HCT116 (cell line): ENCODE data around the gene HCFC2. TPM values are rescaled to one million over a fixed set of nuclear protein-coding genes. Genes with fewer than 3 reads are reported as not detected.
A peak's percentile ranks its signal among the peaks of the same experiment; 100 is the strongest.

Experiments
- ATAC-seq: fragments of 200-7000 bp; cut with Tn5 transposase; 2 replicates; pipeline ENCODE4 v1.9.1; 2020; ENCODE audit warnings: mild to moderate bottlenecking, moderate library complexity
- BruUV-seq: library from RNA; stranded (reverse); fragments of 400-500 nt; replicated peaks from 2 replicates; lab custom pipeline; 2021; lab: Mats Ljungman, UMichigan
- CTCF ChIA-PET: fragments of 300-600 bp; sonication (Branson Sonifier 250); formaldehyde crosslinking; loops from one replicate; lab custom pipeline; 2021; ENCODE audit warnings: antibody characterized with exemption; lab: Charles Lee
- POLR2A ChIA-PET: fragments of 300-600, 350-600 bp; sonication (Branson Sonifier 250); formaldehyde crosslinking; loops from one replicate; lab custom pipeline; 2021; ENCODE audit warnings: antibody characterized with exemption; lab: Charles Lee
- RAD21 ChIA-PET, 2 experiments: fragments of 300-600 bp; sonication (Branson Sonifier 250); formaldehyde crosslinking; loops; one replicate each; lab custom pipeline; 2023; ENCODE audit warnings: low total read pairs in 2 of 2; ENCODE audit not compliant: uncharacterized antibody in 2 of 2, unreplicated experiment in 2 of 2, low non-redundant PET in 1 of 2; lab: Charles Lee
- DNase-seq: peaks from one replicate; pipeline ENCODE4 v3.0.0-alpha.2; 2010; ENCODE audit warnings: low read depth, low spot score
- H2AFZ ChIP-seq: fragments of 200-600 bp; shearing (Covaris generic), sonication (generic); 2 replicates; pipeline ENCODE4 v1.6.1; 2017; ENCODE audit warnings: low read depth, mixed run types, mixed read lengths, antibody characterized with exemption, low read length; ENCODE audit not compliant: poor library complexity, severe bottlenecking
- H3K27ac ChIP-seq: 2 replicates; pipeline ENCODE4 v1.5.1; 2012; ENCODE audit warnings: low read depth, low read length
- H3K27me3 ChIP-seq: fragments of 200-600 bp; sonication (generic); 2 replicates; pipeline ENCODE4 v1.6.1; 2016; ENCODE audit warnings: mixed run types, low read length, mixed read lengths; ENCODE audit not compliant: insufficient read depth
- H3K36me3 ChIP-seq, 2 experiments: fragments of 200-500 bp in 1 of 2; fragments of 200-600 bp in 1 of 2; sonication (Bioruptor generic) in 1 of 2; sonication (generic) in 1 of 2; 2 replicates each; pipeline versions ENCODE4 v1.5.1 to v1.6.1; 2014 to 2016; ENCODE audit warnings: low read length in 2 of 2, inconsistent platforms in 1 of 2, mixed read lengths in 1 of 2, mixed run types in 1 of 2; ENCODE audit not compliant: insufficient read depth in 2 of 2, control insufficient read depth in 1 of 2
- H3K4me1 ChIP-seq, 2 experiments: fragments of 200-600 bp in 1 of 2; sonication (generic) in 1 of 2; 2 replicates each; pipeline versions ENCODE4 v1.5.1 to v1.6.1; 2012 to 2017; ENCODE audit warnings: low read length in 2 of 2, inconsistent platforms in 1 of 2, mild to moderate bottlenecking in 1 of 2, mixed read lengths in 1 of 2, mixed run types in 1 of 2, moderate library complexity in 1 of 2; ENCODE audit not compliant: insufficient read depth in 2 of 2, control insufficient read depth in 1 of 2
- H3K4me2 ChIP-seq: fragments of 200-600 bp; sonication (generic); 2 replicates; pipeline ENCODE4 v1.6.1; 2017; ENCODE audit warnings: mixed run types, low read length, mixed read lengths
- H3K4me3 ChIP-seq, 2 experiments: fragments of 200-600 bp in 1 of 2; sonication (generic) in 1 of 2; replicated peaks in 1 of 2; 2 replicates each; pipeline ENCODE4 v1.5.1; 2011 to 2016; ENCODE audit warnings: low read length in 2 of 2, control low read depth in 1 of 2, low read depth in 1 of 2, mild to moderate bottlenecking in 1 of 2, mixed read lengths in 1 of 2, mixed run types in 1 of 2
- H3K79me2 ChIP-seq: fragments of 200-600 bp; sonication (generic); 2 replicates; pipeline ENCODE4 v1.6.1; 2017; ENCODE audit warnings: mild to moderate bottlenecking, mixed run types, low read length, moderate library complexity, mixed read lengths; ENCODE audit not compliant: insufficient read depth
- H3K9ac ChIP-seq: fragments of 200-600 bp; sonication (generic); 2 replicates; pipeline ENCODE4 v1.6.1; 2016; ENCODE audit warnings: low read length, mixed read lengths
- H3K9me2 ChIP-seq: fragments of 200-600 bp; sonication (generic), shearing (Covaris generic); 2 replicates; pipeline ENCODE4 v1.6.1; 2017; ENCODE audit warnings: mixed run types, mild to moderate bottlenecking, moderate library complexity; ENCODE audit not compliant: insufficient read depth
- H3K9me3 ChIP-seq, 2 experiments: fragments of 200-500 bp in 1 of 2; fragments of 200-600 bp in 1 of 2; sonication (Bioruptor generic) in 1 of 2; sonication (generic) in 1 of 2; 2 replicates each; pipeline ENCODE4 v1.6.1; 2014 to 2017; ENCODE audit warnings: low read length in 2 of 2, mixed read lengths in 2 of 2, inconsistent platforms in 1 of 2, low read depth in 1 of 2, mild to moderate bottlenecking in 1 of 2, mixed run types in 1 of 2, moderate library complexity in 1 of 2; ENCODE audit not compliant: control insufficient read depth in 1 of 2, insufficient read depth in 1 of 2
- H4K20me1 ChIP-seq: fragments of 200-600 bp; sonication (generic), shearing (Covaris generic); 2 replicates; pipeline ENCODE4 v1.6.1; 2017; ENCODE audit warnings: mixed run types, mild to moderate bottlenecking, moderate library complexity; ENCODE audit not compliant: insufficient read depth
- CBX3 ChIP-seq: IDR thresholded peaks from 2 replicates; pipeline ENCODE4 v1.6.1; 2012; ENCODE audit warnings: low read depth
- CEBPB ChIP-seq: IDR thresholded peaks from 2 replicates; pipeline ENCODE4 v1.6.1; 2012; ENCODE audit warnings: low read depth
- CTCF ChIP-seq, 3 experiments: fragments of 200-600 bp in 1 of 3; sonication (generic) in 1 of 3; IDR thresholded peaks in 2 of 3; conservative IDR thresholded peaks in 1 of 3; 2 replicates each; pipeline ENCODE4 v1.5.1; 2012 to 2017; ENCODE audit warnings: low read depth in 2 of 3, low read length in 2 of 3, antibody characterized with exemption in 1 of 3, borderline replicate concordance in 1 of 3, control low read depth in 1 of 3, mild to moderate bottlenecking in 1 of 3, mixed read lengths in 1 of 3, mixed run types in 1 of 3, moderate library complexity in 1 of 3; ENCODE audit not compliant: insufficient read depth in 1 of 3
- EGR1 ChIP-seq: IDR thresholded peaks from 2 replicates; pipeline ENCODE4 v1.6.1; 2012; ENCODE audit warnings: low read depth
- ELF1 ChIP-seq: IDR thresholded peaks from 2 replicates; pipeline ENCODE4 v1.6.1; 2012; ENCODE audit warnings: low read depth, borderline replicate concordance
- EZH2 ChIP-seq: fragments of 200-600 bp; sonication (generic); IDR thresholded peaks from 2 replicates; pipeline ENCODE4 v1.6.1; 2017; ENCODE audit warnings: antibody characterized with exemption, mixed run types
- JUND ChIP-seq: IDR thresholded peaks from 2 replicates; pipeline ENCODE4 v1.6.1; 2012
- MAX ChIP-seq: IDR thresholded peaks from 2 replicates; pipeline ENCODE4 v1.6.1; 2012
- POLR2A ChIP-seq: IDR thresholded peaks from 2 replicates; pipeline ENCODE4 v1.7.0; 2011; ENCODE audit warnings: borderline replicate concordance; ENCODE audit not compliant: insufficient read depth, insufficient read length; ENCODE audit errors: extremely low read depth
- POLR2AphosphoS5 ChIP-seq: IDR thresholded peaks from 2 replicates; pipeline ENCODE4 v1.6.1; 2011; ENCODE audit warnings: mild to moderate bottlenecking, low read depth, low read length, moderate library complexity
- SIN3A ChIP-seq: IDR thresholded peaks from 2 replicates; pipeline ENCODE4 v1.6.1; 2012; ENCODE audit warnings: low read depth
- SRF ChIP-seq: IDR thresholded peaks from 2 replicates; pipeline ENCODE4 v1.6.1; 2012; ENCODE audit warnings: low read depth
- TCF7L2 ChIP-seq: IDR thresholded peaks from 2 replicates; pipeline ENCODE4 v1.7.0; 2011; ENCODE audit warnings: borderline replicate concordance, inconsistent platforms; ENCODE audit not compliant: insufficient read depth, insufficient read length; ENCODE audit errors: extremely low read depth
- YY1 ChIP-seq: IDR thresholded peaks from 2 replicates; pipeline ENCODE4 v1.6.1; 2011; ENCODE audit warnings: low read length, low read depth, moderate library complexity, mild to moderate bottlenecking; ENCODE audit not compliant: insufficient replicate concordance; ENCODE audit errors: extremely low read depth
- ZBTB33 ChIP-seq: IDR thresholded peaks from 2 replicates; pipeline ENCODE4 v1.6.1; 2011; ENCODE audit warnings: mild to moderate bottlenecking, low read length, moderate library complexity; ENCODE audit not compliant: insufficient replicate concordance; ENCODE audit errors: extremely low read depth
- ZFX ChIP-seq: fragments of 450-650 bp; IDR thresholded peaks from 2 replicates; pipeline ENCODE4 v1.6.1; 2017
- intact Hi-C: fragments of 100-400 bp; cut with micrococcal nuclease; formaldehyde crosslinking; loops from 2 replicates; pipeline ENCODE4 v1.10.0; 2022
- total RNA-seq: library from RNA; stranded (reverse); gene quantifications from one replicate; pipeline ENCODE4 v1.2.1, GENCODE V29; 2021; ENCODE audit not compliant: unreplicated experiment
- TF ChIP-seq, protein P1 (sequence below): IDR thresholded peaks from 2 replicates; pipeline ENCODE4 v1.6.1; 2012

Gene HCFC2
- total RNA-seq, 1 experiment from 2014 or later = 4.9 TPM

- peak; percentile 84 for TF ChIP-seq YY1
- TF ChIP-seq ZFX = peak; percentile 80
- TF ChIP-seq CBX3 = peak; percentile 85
- TF ChIP-seq EZH2 = no peak
- TF ChIP-seq ELF1 = no peak
Measured at GRCh38 chr12:104137902-104138796, 73.8 kb downstream of the HCFC2 start, which contains the start of gene NFYB (continued).

DNA sequence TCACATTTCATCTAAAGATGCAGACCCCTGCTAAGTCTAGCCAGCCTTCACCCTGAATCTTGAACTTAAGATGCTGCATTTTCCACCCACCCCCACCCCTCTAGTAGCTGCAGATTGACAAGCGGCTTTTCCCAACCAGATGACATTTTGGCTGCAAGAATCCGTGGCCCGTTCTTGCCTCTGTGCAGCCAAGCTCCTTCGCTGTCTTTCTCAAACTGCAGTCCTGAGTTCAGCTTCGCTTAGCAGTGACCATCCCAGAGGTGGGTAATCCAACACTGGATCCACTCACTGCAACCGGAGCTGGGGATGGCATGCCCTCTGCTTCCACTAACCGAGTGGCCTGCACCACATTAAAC, 74.4 kb downstream of the HCFC2 start:
- ChIA-PET RAD21 (no interaction called here), CTCF (interaction anchor here (1.7 kb wide), 1 partner anchor 29 kb away, joined by 4 read pairs; no protein-coding TSS in a partner anchor), POLR2A (interaction anchor here (1.4 kb wide), 1 partner anchor 149 kb away, joined by 4 read pairs; no protein-coding TSS in a partner anchor)
- intact Hi-C loops = no loop called here
- Histone ChIP-seq H4K20me1 (no peaks in the 10 kb centered on the region), H3K79me2 (peaks cover 30% of the 10 kb centered on the region), H3K4me2 (peak overlapping the region; percentile 66), H3K4me3 (peak overlapping the region; percentile 12 to 42; a peak in 3 of 4 replicates), H3K9ac (peak overlapping the region; percentile 58), H3K27ac (peak overlapping the region; percentile 40; the same call in 1 of the 2 replicates), H3K9me2 (no peaks in the 10 kb centered on the region), H3K4me1 (peaks cover 12 to 21% of the 10 kb centered on the region in 2 experiments), H3K9me3 (no peaks in the 10 kb centered on the region), H3K27me3 (no peaks in the 10 kb centered on the region), H3K36me3 (no peaks in the 10 kb centered on the region), H2AFZ (no peak overlapping the region)
- no TSS peak for BruUV-seq
- DNase-seq (no peak), ATAC-seq (no peak)
- no peak for TF ChIP-seq SRF
- TF ChIP-seq EZH2 = no peak
- no peak for TF ChIP-seq MAX
- no peak for TF ChIP-seq ELF1
- TF ChIP-seq, protein P1, sequence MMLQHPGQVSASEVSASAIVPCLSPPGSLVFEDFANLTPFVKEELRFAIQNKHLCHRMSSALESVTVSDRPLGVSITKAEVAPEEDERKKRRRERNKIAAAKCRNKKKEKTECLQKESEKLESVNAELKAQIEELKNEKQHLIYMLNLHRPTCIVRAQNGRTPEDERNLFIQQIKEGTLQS = no peak
- TF ChIP-seq YY1 = no peak
- no peak for TF ChIP-seq CBX3
- TF ChIP-seq CEBPB = no peak
- no peak for TF ChIP-seq POLR2A
- no peak for TF ChIP-seq JUND
- TF ChIP-seq EGR1 = no peak
- TF ChIP-seq CTCF (IDR thresholded peaks at IDR 0.05 in 2 of 3, conservative IDR thresholded peaks at IDR 0.05 in 1 of 3; ENCODE audit: borderline replicate concordance in 1 of 3, insufficient read depth in 1 of 3, low read depth in 2 of 3, low read length in 2 of 3) = no peak
- TF ChIP-seq TCF7L2 = no peak
- no peak for TF ChIP-seq POLR2AphosphoS5
- no peak for TF ChIP-seq SIN3A
- no peak for TF ChIP-seq ZBTB33
